Mesenchymal stem cell (in vitro differentiated cells and primary cell): ENCODE results near the gene RBBP8.

Source experiments
- DNase-seq: peaks from one replicate; pipeline ENCODE4 v3.0.0-alpha.2; 2013
- H2AFZ ChIP-seq: one replicate; pipeline ENCODE4 v1.6.1; 2013; ENCODE audit warnings: low read depth, mild to moderate bottlenecking, control low read depth, inconsistent platforms, low read length, moderate library complexity
- H2AK5ac ChIP-seq: 2 replicates; pipeline ENCODE4 v1.6.1; 2013; ENCODE audit warnings: low read length, moderate library complexity, mild to moderate bottlenecking, inconsistent platforms; ENCODE audit not compliant: severe bottlenecking
- H2BK120ac ChIP-seq: one replicate; pipeline ENCODE4 v1.6.1; 2013; ENCODE audit warnings: low read depth, mild to moderate bottlenecking, inconsistent platforms, low read length, moderate library complexity
- H2BK12ac ChIP-seq, 2 experiments: one replicate each; pipeline ENCODE4 v1.6.1; 2013; ENCODE audit warnings: inconsistent platforms in 2 of 2, low read length in 2 of 2, mild to moderate bottlenecking in 2 of 2, moderate library complexity in 2 of 2, control low read depth in 1 of 2
- H2BK15ac ChIP-seq: one replicate; pipeline ENCODE4 v1.6.1; 2013; ENCODE audit warnings: mild to moderate bottlenecking, low read depth, inconsistent platforms; ENCODE audit not compliant: poor library complexity, severe bottlenecking
- H2BK5ac ChIP-seq: 2 replicates; pipeline ENCODE4 v1.6.1; 2013; ENCODE audit warnings: low read depth, mild to moderate bottlenecking, low read length, control low read depth, inconsistent platforms; ENCODE audit not compliant: poor library complexity, severe bottlenecking
- H3K14ac ChIP-seq, 2 experiments: one replicate each; pipeline ENCODE4 v1.6.1; 2013; ENCODE audit warnings: inconsistent platforms in 2 of 2, low read length in 2 of 2, control low read depth in 1 of 2, mild to moderate bottlenecking in 1 of 2, moderate library complexity in 1 of 2
- H3K18ac ChIP-seq, 2 experiments: one replicate each; pipeline ENCODE4 v1.6.1; 2013; ENCODE audit warnings: inconsistent platforms in 2 of 2, low read length in 2 of 2, control low read depth in 1 of 2, low read depth in 1 of 2, mild to moderate bottlenecking in 1 of 2
- H3K23ac ChIP-seq, 2 experiments: one replicate each; pipeline ENCODE4 v1.6.1; 2013; ENCODE audit warnings: inconsistent platforms in 2 of 2, low read length in 2 of 2, mild to moderate bottlenecking in 2 of 2, moderate library complexity in 2 of 2, control low read depth in 1 of 2
- H3K27ac ChIP-seq: 2 replicates; pipeline ENCODE4 v1.5.1; 2013; ENCODE audit warnings: mild to moderate bottlenecking, moderate library complexity, low read length, control low read depth, inconsistent platforms; ENCODE audit not compliant: poor library complexity, severe bottlenecking
- H3K27me3 ChIP-seq, 2 experiments: 2 replicates each; pipeline versions ENCODE4 v1.6.1 to v1.7.0; 2013; ENCODE audit warnings: low read length in 2 of 2, mild to moderate bottlenecking in 2 of 2, moderate library complexity in 2 of 2, control low read depth in 1 of 2, inconsistent platforms in 1 of 2; ENCODE audit not compliant: control insufficient read depth in 1 of 2, insufficient read depth in 1 of 2
- H3K36me3 ChIP-seq, 2 experiments: 2 replicates each; pipeline versions ENCODE4 v1.6.1 to v1.7.0; 2013; ENCODE audit warnings: low read length in 2 of 2, control low read depth in 1 of 2, inconsistent platforms in 1 of 2, low read depth in 1 of 2, mild to moderate bottlenecking in 1 of 2; ENCODE audit not compliant: insufficient read depth in 2 of 2, control insufficient read depth in 1 of 2
- H3K4ac ChIP-seq, 2 experiments: one replicate each; pipeline ENCODE4 v1.6.1; 2013; ENCODE audit warnings: inconsistent platforms in 2 of 2, low read length in 2 of 2, mild to moderate bottlenecking in 2 of 2, moderate library complexity in 2 of 2, control low read depth in 1 of 2, low read depth in 1 of 2
- H3K4me1 ChIP-seq: 2 replicates; pipeline ENCODE4 v1.6.1; 2013; ENCODE audit warnings: low read depth, low read length, control low read depth; ENCODE audit not compliant: control insufficient read depth, insufficient read depth
- H3K4me2 ChIP-seq: 2 replicates; pipeline ENCODE4 v1.6.1; 2013; ENCODE audit warnings: low read length, mild to moderate bottlenecking, inconsistent platforms; ENCODE audit not compliant: poor library complexity, severe bottlenecking
- H3K4me3 ChIP-seq, 2 experiments: 2 replicates each; pipeline versions ENCODE4 v1.5.1 to v1.7.0; 2013; ENCODE audit warnings: low read length in 2 of 2, mild to moderate bottlenecking in 2 of 2, control low read depth in 1 of 2, low read depth in 1 of 2; ENCODE audit not compliant: insufficient read depth in 1 of 2
- H3K79me1 ChIP-seq: replicated peaks from 2 replicates; pipeline ENCODE4 v1.6.1; 2013; ENCODE audit warnings: mild to moderate bottlenecking, control low read depth, low read length, inconsistent platforms; ENCODE audit not compliant: poor library complexity, severe bottlenecking
- H3K9ac ChIP-seq: 2 replicates; pipeline ENCODE4 v1.7.0; 2013; ENCODE audit warnings: mild to moderate bottlenecking, low read length, moderate library complexity
- H3K9me3 ChIP-seq: 2 replicates; pipeline ENCODE4 v1.7.0; 2013; ENCODE audit warnings: mild to moderate bottlenecking, low read length; ENCODE audit not compliant: control insufficient read depth
- H4K8ac ChIP-seq: one replicate; pipeline ENCODE4 v1.6.1; 2013; ENCODE audit warnings: inconsistent platforms, mild to moderate bottlenecking, low read length, moderate library complexity
- H4K91ac ChIP-seq: one replicate; pipeline ENCODE4 v1.6.1; 2013; ENCODE audit warnings: mild to moderate bottlenecking, low read length, inconsistent platforms
- WGBS: methylation state at CpG from one replicate; pipeline ENCODE4 v1.1.7; 2013; ENCODE audit warnings: mixed read lengths; 5-methylcytosine and 5-hydroxymethylcytosine counted together

RBBP8 gene

GRCh38 chr18:23003289-23003688 is 70.2 kb downstream of the RBBP8 start:
- H3K4me3 ChIP-seq, result no peak overlapping the region
- no peak overlapping the region for H3K27ac ChIP-seq
- H2BK15ac ChIP-seq, result no peak overlapping the region
- no peaks in the 10 kb centered on the region for H3K4me1 ChIP-seq
- H2AK5ac ChIP-seq, result no peak overlapping the region
- H3K23ac ChIP-seq, result no peak overlapping the region
- no peak overlapping the region for H4K91ac ChIP-seq
- 100% methylated on average over 2 of the region's 3 CpGs for WGBS
- no peak overlapping the region for H3K4ac ChIP-seq
- no peak overlapping the region for H4K8ac ChIP-seq
- H3K9ac ChIP-seq, result no peak overlapping the region
- no peak overlapping the region for H2BK12ac ChIP-seq
- H2BK5ac ChIP-seq, result no peak overlapping the region
- no peak for DNase-seq
- peaks cover 0 to 20% of the 10 kb centered on the region in 2 experiments for H3K36me3 ChIP-seq
- no peak overlapping the region for H2AFZ ChIP-seq
- H3K18ac ChIP-seq, result no peak overlapping the region
- H2BK120ac ChIP-seq, result no peak overlapping the region
- no peaks in the 10 kb centered on the region for H3K9me3 ChIP-seq
- no peaks in the 10 kb centered on the region for H3K79me1 ChIP-seq
- H3K4me2 ChIP-seq, result no peak overlapping the region
- no peaks in the 10 kb centered on the region for H3K27me3 ChIP-seq
- H3K14ac ChIP-seq, result no peak overlapping the region

- no peak overlapping the region for H3K18ac ChIP-seq
- no peak overlapping the region for H3K9ac ChIP-seq
- H2BK5ac ChIP-seq, result no peak overlapping the region
- H4K91ac ChIP-seq, result no peak overlapping the region
- no peak overlapping the region for H2AFZ ChIP-seq
- no peaks in the 10 kb centered on the region for H3K27me3 ChIP-seq
- no peak overlapping the region for H2BK15ac ChIP-seq
- H4K8ac ChIP-seq, result no peak overlapping the region
- H2BK12ac ChIP-seq, result no peak overlapping the region
- H3K36me3 ChIP-seq, result no peaks in the 10 kb centered on the region
- no peak overlapping the region for H3K4ac ChIP-seq
- no peak overlapping the region for H3K4me2 ChIP-seq
- 88% methylated on average over 1 of the region's 1 CpG for WGBS
- DNase-seq, result no peak
- no peak overlapping the region for H3K27ac ChIP-seq
- no peak overlapping the region for H2AK5ac ChIP-seq
- no peaks in the 10 kb centered on the region for H3K4me1 ChIP-seq
- no peaks in the 10 kb centered on the region for H3K9me3 ChIP-seq
- H3K14ac ChIP-seq, result no peak overlapping the region
- no peak overlapping the region for H2BK120ac ChIP-seq
- H3K79me1 ChIP-seq, result no peaks in the 10 kb centered on the region
- no peak overlapping the region for H3K23ac ChIP-seq
- H3K4me3 ChIP-seq, result no peak overlapping the region
Measured at GRCh38 chr18:23012249-23012648, 79.1 kb downstream of the RBBP8 start.

DNA sequence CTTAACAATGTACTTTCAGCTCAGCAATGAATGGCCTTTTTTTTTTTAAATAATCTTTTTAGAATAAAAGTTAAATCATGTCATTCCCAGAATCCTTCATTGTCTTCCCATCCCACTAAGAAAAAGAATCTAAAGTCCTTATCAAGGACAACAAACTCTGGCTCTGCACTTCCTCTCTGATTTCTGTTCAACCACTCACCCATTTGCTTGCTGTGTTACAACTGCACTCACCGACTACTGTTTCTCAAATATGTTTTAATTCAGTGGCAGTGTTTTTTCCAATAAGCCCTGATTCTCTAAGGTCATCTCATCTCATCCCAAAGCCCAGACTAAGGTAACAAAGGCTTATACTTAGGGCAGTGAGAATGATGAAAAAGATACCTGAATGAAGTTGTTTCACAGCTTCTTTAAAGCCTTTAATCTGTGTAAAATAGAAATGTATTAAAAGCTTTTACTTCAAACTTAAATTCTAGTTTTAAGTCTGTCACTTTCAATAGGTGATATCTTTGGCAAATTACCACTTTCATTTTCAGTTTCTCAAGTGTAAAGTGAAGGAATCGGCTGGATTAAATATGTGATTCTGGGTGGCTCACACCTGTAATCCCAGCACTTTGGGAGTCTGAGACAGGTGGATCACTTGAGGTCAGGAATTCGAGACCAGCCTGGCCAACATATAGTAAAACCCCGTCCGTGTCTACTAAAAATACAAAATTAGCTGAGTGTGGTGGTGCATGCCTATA is 87.6 kb downstream of the RBBP8 start:
- H2BK15ac ChIP-seq, result no peak overlapping the region
- no peak overlapping the region for H4K91ac ChIP-seq
- no peak overlapping the region for H2AFZ ChIP-seq
- no peak overlapping the region for H2BK12ac ChIP-seq
- H3K18ac ChIP-seq, result no peak overlapping the region
- no peaks in the 10 kb centered on the region for H3K27me3 ChIP-seq
- 97% methylated on average over 5 of the region's 5 CpGs for WGBS
- H3K4me2 ChIP-seq, result no peak overlapping the region
- no peak overlapping the region for H3K4me3 ChIP-seq
- H2BK5ac ChIP-seq, result no peak overlapping the region
- no peak overlapping the region for H3K9ac ChIP-seq
- no peak overlapping the region for H3K4ac ChIP-seq
- no peaks in the 10 kb centered on the region for H3K9me3 ChIP-seq
- H2AK5ac ChIP-seq, result no peak overlapping the region
- no peak overlapping the region for H4K8ac ChIP-seq
- H3K23ac ChIP-seq, result no peak overlapping the region
- H3K27ac ChIP-seq, result no peak overlapping the region
- H3K36me3 ChIP-seq, result peaks cover 0 to 12% of the 10 kb centered on the region in 2 experiments
- H3K79me1 ChIP-seq, result no peaks in the 10 kb centered on the region
- no peak for DNase-seq
- no peak overlapping the region for H2BK120ac ChIP-seq
- H3K14ac ChIP-seq, result no peak overlapping the region
- H3K4me1 ChIP-seq, result no peaks in the 10 kb centered on the region

GRCh38 chr18:23021623-23022022 is 88.5 kb downstream of the RBBP8 start:
- Histone ChIP-seq H3K4me1 (no peaks in the 10 kb centered on the region), H4K8ac (no peak overlapping the region), H4K91ac (no peak overlapping the region), H3K4me3 (no peak overlapping the region), H2BK120ac (no peak overlapping the region), H3K27ac (no peak overlapping the region), H2AK5ac (no peak overlapping the region), H3K27me3 (no peaks in the 10 kb centered on the region), H2AFZ (no peak overlapping the region), H2BK15ac (no peak overlapping the region), H3K36me3 (peaks cover 0 to 18% of the 10 kb centered on the region in 2 experiments), H3K18ac (no peak overlapping the region), H3K23ac (no peak overlapping the region), H3K9ac (no peak overlapping the region), H3K4me2 (no peak overlapping the region), H2BK12ac (no peak overlapping the region), H2BK5ac (no peak overlapping the region), H3K14ac (no peak overlapping the region), H3K79me1 (no peaks in the 10 kb centered on the region), H3K4ac (no peak overlapping the region), H3K9me3 (no peaks in the 10 kb centered on the region)
- WGBS, result no CpG with 5 or more reads among the region's 2 CpGs
- DNase-seq, result no peak
